ENCODE results near the gene NLRC3. TPM values are rescaled to one million over a fixed set of nuclear protein-coding genes. Genes with fewer than 3 reads are reported as not detected.

NLRC3 gene
- polyA plus RNA-seq, 1 of the 3 experiments (the other 2 are of a cell fraction) = not detected

DNA sequence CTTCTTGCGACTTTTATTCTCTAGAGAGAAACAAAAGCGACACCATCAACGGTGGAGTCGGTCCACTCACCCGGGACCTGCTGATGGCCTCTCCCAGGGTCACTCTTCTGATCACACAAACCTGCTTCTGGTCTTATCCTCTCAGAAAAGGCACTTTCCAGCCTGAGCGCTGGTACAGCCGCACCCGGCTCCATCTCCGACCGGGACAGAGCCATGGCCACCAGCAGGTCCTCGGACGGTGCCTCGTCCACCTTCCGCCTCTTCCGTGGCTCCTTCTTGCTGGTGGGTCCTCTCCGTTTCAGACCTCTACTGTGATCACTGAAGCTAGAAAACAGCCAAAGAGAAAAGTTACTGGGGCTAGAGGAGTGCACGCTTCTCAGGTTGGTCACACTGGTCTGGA lies 20.5 kb upstream of the NLRC3 start:
- Histone ChIP-seq H3K9me2 (no peaks in the 10 kb centered on the region), H3K4me3 (ENCODE audit: low read depth in 2 of 2, low read length in 1 of 2) (no peak overlapping the region), H3K4me1 (ENCODE audit: control insufficient read depth in 1 of 2, insufficient read depth in 2 of 2, low read depth in 1 of 2, low read length in 1 of 2) (no peaks in the 10 kb centered on the region), H3K79me2 (ENCODE audit: insufficient read depth) (no peaks in the 10 kb centered on the region), H3K9me3 (no peaks in the 10 kb centered on the region), H3F3A (replicated peaks; ENCODE audit: insufficient read depth) (no peaks in the 10 kb centered on the region), H3K9ac (no peak overlapping the region), H4K20me1 (ENCODE audit: insufficient read depth) (no peaks in the 10 kb centered on the region), H3K27me3 (ENCODE audit: insufficient read depth) (no peaks in the 10 kb centered on the region), H3K36me3 (replicated peaks in 1 of 2; ENCODE audit: control insufficient read depth in 1 of 2, insufficient read depth in 2 of 2, low read length in 1 of 2) (peaks cover 19 to 22% of the 10 kb centered on the region in 2 experiments), H3K4me2 (no peak overlapping the region), H3K27ac (ENCODE audit: low read depth in 2 of 2, low read length in 1 of 2) (no peak overlapping the region), H2AFZ (ENCODE audit: low read depth) (no peak overlapping the region)
- TF ChIP-seq POLR2AphosphoS5 (IDR thresholded peaks at IDR 0.05; ENCODE audit: low read depth, low read length) (no peak), GABPA (IDR thresholded peaks at IDR 0.05; ENCODE audit: low read depth) (no peak)
- CTCF ChIA-PET = no interaction called here
- DNase-seq = no peak
- POLR2A ChIA-PET = no interaction called here
- WGBS (ENCODE audit: low lambda C conversion rate) = 95% methylated on average over 17 of the region's 17 CpGs

DNA sequence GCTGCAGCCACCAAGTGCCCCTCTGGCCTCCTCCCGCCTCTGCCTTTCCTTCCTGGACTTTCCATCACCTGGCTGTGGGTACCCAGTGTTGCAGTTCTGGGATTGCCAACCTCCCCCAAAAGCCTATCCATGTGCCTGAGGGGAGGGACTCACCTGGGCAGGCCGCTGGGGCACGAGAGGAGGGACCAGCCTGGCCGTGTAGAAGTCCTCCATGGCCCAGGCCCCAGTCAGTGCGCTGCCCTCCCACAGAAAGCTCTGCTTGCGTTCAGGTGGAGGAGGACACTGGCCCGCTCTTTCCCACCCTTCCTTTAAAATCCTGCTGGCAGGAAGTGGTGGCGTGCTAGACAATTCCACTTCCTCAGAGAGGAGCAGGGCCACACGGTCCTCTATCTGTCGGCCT lies 20.0 kb upstream of the NLRC3 start:
- Histone ChIP-seq H3K4me3 (ENCODE audit: low read depth in 2 of 2, low read length in 1 of 2) (no peak overlapping the region), H3K9ac (no peak overlapping the region), H3K9me2 (no peaks in the 10 kb centered on the region), H3K79me2 (ENCODE audit: insufficient read depth) (no peaks in the 10 kb centered on the region), H3K9me3 (no peaks in the 10 kb centered on the region), H4K20me1 (ENCODE audit: insufficient read depth) (no peaks in the 10 kb centered on the region), H3K27ac (ENCODE audit: low read depth in 2 of 2, low read length in 1 of 2) (no peak overlapping the region), H3K27me3 (ENCODE audit: insufficient read depth) (no peaks in the 10 kb centered on the region), H3K4me2 (no peak overlapping the region), H3F3A (replicated peaks; ENCODE audit: insufficient read depth) (no peaks in the 10 kb centered on the region), H3K36me3 (replicated peaks in 1 of 2; ENCODE audit: control insufficient read depth in 1 of 2, insufficient read depth in 2 of 2, low read length in 1 of 2) (peaks cover 18 to 22% of the 10 kb centered on the region in 2 experiments), H3K4me1 (ENCODE audit: control insufficient read depth in 1 of 2, insufficient read depth in 2 of 2, low read depth in 1 of 2, low read length in 1 of 2) (no peaks in the 10 kb centered on the region), H2AFZ (ENCODE audit: low read depth) (no peak overlapping the region)
- DNase-seq = no peak
- ChIA-PET POLR2A (no interaction called here), CTCF (no interaction called here)
- TF ChIP-seq RXRA (IDR thresholded peaks at IDR 0.05; ENCODE audit: borderline replicate concordance, low read depth) (no peak), SMC3 (IDR thresholded peaks at IDR 0.05; ENCODE audit: low read depth, low read length) (no peak), GABPA (IDR thresholded peaks at IDR 0.05; ENCODE audit: low read depth) (no peak), NRF1 (IDR thresholded peaks at IDR 0.05; ENCODE audit: low read depth, low read length) (no peak), GATA2 (CRISPR knock-in tag; IDR thresholded peaks at IDR 0.05) (no peak), MXI1 (IDR thresholded peaks at IDR 0.05; ENCODE audit: low read depth, low read length) (no peak), TAF1 (IDR thresholded peaks at IDR 0.05; ENCODE audit: borderline replicate concordance, low read depth, low read length) (no peak), TEAD4 (IDR thresholded peaks at IDR 0.05; ENCODE audit: borderline replicate concordance, insufficient read depth) (no peak), JUND (IDR thresholded peaks at IDR 0.05) (no peak)
- TF ChIP-seq, protein P1, sequence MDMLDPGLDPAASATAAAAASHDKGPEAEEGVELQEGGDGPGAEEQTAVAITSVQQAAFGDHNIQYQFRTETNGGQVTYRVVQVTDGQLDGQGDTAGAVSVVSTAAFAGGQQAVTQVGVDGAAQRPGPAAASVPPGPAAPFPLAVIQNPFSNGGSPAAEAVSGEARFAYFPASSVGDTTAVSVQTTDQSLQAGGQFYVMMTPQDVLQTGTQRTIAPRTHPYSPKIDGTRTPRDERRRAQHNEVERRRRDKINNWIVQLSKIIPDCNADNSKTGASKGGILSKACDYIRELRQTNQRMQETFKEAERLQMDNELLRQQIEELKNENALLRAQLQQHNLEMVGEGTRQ (IDR thresholded peaks at IDR 0.05; ENCODE audit: borderline replicate concordance, low read depth, low read length) = no peak
- TF ChIP-seq, protein P2, sequence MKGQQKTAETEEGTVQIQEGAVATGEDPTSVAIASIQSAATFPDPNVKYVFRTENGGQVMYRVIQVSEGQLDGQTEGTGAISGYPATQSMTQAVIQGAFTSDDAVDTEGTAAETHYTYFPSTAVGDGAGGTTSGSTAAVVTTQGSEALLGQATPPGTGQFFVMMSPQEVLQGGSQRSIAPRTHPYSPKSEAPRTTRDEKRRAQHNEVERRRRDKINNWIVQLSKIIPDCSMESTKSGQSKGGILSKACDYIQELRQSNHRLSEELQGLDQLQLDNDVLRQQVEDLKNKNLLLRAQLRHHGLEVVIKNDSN (IDR thresholded peaks at IDR 0.05; ENCODE audit: borderline replicate concordance, low read depth) = no peak
- 97% methylated on average over 10 of the region's 10 CpGs for WGBS (ENCODE audit: low lambda C conversion rate)
